NCI-H460 (cell line): ENCODE results near the gene ENC1. TPM values are rescaled to one million over a fixed set of nuclear protein-coding genes. Genes with fewer than 3 reads are reported as not detected.
"Not testable (repeated sequence)": the region's sequence is repeated elsewhere in the genome, so short reads cannot be mapped to it uniquely, and the experiment has no call there.

Experiments
- DNase-seq: peaks from one replicate; pipeline ENCODE4 v3.0.0-alpha.2; 2016; ENCODE audit warnings: low read depth; ENCODE audit errors: extremely low read depth
- polyA plus RNA-seq: library from polyadenylated mRNA; depleted of rRNA; stranded (reverse); fragments of >200 nt; gene quantifications from 2 replicates; pipeline ENCODE4 v1.2.3, GENCODE V29; 2014; cell fraction: nucleus; rRNA removed
- total RNA-seq: library from RNA; depleted of rRNA; stranded (reverse); fragments of >200 nt; shearing (Covaris generic); gene quantifications from 2 replicates; pipeline ENCODE4 v1.2.3, GENCODE V29; 2014; rRNA removed

Gene ENC1, protein sequence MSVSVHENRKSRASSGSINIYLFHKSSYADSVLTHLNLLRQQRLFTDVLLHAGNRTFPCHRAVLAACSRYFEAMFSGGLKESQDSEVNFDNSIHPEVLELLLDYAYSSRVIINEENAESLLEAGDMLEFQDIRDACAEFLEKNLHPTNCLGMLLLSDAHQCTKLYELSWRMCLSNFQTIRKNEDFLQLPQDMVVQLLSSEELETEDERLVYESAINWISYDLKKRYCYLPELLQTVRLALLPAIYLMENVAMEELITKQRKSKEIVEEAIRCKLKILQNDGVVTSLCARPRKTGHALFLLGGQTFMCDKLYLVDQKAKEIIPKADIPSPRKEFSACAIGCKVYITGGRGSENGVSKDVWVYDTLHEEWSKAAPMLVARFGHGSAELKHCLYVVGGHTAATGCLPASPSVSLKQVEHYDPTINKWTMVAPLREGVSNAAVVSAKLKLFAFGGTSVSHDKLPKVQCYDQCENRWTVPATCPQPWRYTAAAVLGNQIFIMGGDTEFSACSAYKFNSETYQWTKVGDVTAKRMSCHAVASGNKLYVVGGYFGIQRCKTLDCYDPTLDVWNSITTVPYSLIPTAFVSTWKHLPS
- 76.9 and 82.3 TPM in 2 replicates for total RNA-seq
- 33.6 and 38.7 TPM in 2 replicates for polyA plus RNA-seq

DNA sequence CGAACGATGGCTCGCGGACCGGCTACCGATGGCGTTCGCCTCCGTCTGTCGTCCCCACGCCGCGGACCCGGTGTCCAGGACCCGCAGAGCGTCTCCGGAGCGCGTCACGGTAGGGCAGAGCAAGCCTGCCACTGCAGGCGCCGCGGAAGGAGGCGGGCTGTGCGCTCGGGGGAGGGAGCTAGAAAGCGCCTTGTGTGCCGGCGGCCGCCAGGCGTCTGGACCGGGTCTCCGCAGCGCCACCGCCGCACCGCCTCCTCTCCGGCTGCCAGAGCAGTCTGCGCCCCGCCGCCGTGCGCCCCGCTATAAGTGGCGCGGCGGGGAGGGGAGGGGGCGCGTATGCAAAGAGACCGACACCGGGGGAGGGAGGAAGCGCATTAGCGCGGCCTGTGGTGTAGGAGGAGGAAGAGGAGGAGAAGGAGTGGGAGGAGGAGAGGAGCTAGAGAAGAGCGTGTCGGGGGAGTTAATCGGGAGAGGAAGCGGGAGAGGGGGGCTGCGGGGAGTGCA is at the start of gene ENC1:
Gene ENC1 (minus strand): TSS at position 279 of the 504 bp plus-strand sequence. CDS start 4,243 bp downstream, outside the sequence.
- DNase-seq, result peak; percentile 89

GRCh38 chr5:74686962-74687751 is 46.6 kb upstream of the ENC1 start:
- DNase-seq, result no peak

DNA sequence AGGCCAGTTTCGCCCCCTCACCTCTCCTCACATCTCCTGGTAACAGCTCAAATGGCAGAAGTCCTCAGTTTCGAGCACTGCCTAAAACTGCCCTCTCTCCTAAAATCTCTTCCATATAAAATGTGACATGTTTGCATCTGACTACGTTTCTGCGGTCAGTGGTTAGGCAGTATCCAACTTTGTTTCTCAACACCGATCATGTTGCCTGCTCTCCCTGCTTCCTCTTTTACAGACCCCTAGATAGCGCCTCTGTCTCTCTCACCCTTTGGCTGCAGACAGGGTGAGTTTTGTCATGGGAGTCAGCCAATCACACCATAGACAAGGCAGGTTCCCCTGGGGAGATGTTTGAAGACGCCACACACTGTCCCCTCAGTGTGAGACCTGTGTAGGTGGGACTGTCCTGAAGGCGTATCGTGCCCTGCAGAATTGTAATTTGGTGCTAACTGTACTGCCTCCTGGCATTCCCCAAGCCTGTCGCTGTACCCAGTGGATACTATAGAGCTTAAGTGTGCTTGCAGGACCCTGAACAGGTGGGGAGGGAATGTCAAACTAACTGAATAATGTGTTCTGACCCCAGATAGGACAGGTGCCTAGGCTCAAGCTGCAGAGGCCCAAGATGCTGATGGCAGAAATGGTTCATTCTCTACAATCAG is 45.6 kb upstream of the ENC1 start:
- no peak for DNase-seq

GRCh38 chr5:74684900-74685851 is 44.6 kb upstream of the ENC1 start, which contains the start of gene HEXB:
Gene HEXB, plus strand, starts transcription at chr5:74685233. Its CDS starts 28 bp downstream, at chr5:74685261.
- DNase-seq, result peak; percentile 83

GRCh38 chr5:74679966-74680365 is 39.4 kb upstream of the ENC1 start:
- no peak for DNase-seq

- DNase-seq, result not testable (repeated sequence)
Observed at GRCh38 chr5:74679300-74679699, 38.8 kb upstream of the ENC1 start.

DNA sequence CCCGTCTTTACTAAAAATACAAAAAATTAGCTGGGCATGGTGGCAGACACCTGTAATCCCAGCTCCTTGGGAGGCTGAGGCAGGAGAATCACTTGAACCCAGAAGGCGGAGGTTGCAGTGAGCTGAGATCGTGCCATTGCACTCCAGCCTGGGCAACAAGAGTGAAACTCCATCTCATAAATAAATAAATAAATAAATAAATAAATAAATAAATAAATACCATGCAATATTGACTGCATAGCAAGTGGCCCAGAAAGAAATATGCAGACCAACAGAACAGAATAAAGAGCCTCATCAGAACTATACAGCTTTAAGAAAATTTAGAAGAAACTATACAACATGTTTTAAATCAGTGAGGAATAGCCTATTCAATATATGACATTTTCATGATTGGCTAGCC is 37.6 kb upstream of the ENC1 start:
- DNase-seq, result not testable (repeated sequence)

- not testable (repeated sequence) for DNase-seq
Observed at GRCh38 chr5:74676466-74676865, 35.9 kb upstream of the ENC1 start.

DNA sequence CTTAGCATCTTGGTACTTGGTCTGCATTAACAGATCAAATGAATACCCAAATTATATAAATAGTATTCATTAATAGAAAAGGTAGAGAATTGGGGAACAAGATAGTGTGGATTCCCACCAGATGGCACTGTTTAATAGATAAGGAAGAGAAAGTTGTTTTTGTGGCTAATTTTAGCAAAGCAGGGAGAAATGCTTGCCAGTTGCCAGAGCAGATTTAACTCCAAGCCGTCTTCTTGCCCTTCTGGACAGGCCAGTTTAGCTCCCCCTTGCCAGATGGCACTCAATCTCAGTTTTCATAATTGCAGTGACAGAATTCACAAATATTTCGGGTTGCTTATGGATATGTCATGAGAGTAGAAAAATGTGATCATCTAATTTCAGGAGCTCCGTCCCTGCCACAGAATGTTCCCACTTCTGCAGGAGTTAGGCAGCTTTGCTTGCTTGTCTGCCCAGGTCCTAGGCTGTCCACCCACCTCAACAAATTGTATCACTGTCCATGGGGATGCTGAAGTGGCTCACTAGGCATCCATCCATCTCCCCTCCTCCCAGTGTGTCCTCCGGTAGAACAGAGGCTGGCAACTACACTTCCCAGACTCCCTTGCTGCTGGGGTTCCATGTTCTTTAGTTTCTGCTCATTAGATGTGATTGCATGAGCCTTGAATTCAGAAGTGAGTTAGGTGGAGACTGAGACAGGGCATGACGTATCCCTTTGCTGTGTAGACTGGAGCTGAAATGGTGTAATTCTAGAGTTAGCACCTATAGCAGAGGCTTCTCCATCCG is 32.7 kb upstream of the ENC1 start:
- peak; percentile 43 for DNase-seq

DNA sequence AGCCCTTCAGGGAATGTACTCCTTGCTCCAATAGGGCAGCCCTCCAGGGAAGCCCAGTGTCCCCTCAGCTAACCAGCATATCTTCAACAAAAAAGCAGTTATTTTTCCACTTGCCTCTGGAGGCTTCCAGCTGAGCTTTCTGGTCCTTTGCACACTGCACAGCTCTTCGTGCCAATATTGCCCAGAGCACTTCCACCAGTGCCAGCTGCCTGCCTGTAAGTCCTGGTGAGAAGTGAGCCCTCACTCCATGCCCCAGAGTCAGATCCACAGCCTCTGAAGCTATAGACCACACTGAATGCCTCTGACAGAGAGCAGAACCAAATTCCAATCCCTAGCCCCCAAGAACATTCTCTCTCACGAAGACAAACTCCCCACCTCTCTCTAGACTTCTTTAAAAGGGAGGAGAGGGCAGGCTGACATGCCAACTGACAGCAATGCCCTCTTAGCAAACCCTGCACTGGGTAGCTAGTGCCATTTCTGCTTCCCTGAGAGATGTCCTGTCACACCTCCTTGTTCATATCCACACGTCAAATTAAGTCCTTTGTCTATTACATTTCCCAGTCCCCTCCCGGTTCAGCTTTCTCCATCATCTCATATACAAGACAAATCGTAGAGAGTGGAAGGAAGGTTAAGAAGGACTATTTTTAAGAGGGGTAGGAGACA is 31.8 kb upstream of the ENC1 start:
- DNase-seq, result no peak

- no peak for DNase-seq
Observed at GRCh38 chr5:74670396-74671038, 30.0 kb upstream of the ENC1 start.

DNA sequence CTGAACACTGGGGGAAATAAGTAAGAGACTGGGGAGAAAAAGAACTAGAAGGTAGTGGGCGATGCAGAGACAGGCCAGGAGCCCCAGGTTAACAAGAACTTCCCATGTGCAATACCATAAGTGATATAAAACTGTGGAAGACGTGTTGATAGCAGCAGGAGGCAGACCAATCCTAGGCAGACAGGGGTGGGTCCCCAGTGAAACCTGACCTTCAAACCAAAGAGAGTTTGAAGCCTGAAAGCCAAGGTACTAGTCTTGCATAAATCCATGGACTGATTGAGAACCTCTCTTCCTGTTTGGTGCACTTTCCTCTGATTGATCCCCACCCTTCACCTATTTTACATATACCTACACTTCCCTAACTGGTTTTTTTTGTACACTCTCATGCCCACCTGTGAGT is 29.3 kb upstream of the ENC1 start:
- DNase-seq, result no peak

GRCh38 chr5:74667396-74667795 is 26.9 kb upstream of the ENC1 start:
- DNase-seq, result no peak

DNA sequence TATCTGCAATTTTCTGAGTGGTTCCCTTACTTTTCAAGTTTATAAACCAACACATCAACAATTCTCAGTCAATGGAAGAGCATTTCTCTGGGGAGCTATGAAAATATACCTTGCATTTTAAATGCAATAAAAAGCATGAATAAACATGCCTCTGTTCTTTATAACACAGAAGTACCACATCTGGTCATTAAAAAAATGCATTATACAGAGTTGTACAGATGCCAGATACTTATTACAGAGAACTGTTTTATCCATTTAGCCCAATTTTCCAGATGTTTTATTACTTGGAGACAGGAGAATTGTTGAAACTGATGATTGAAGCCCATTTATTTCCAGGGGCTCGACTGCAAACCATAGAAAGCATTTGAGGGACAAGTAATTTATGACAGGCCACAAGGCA is 25.3 kb upstream of the ENC1 start:
- no peak for DNase-seq

DNA sequence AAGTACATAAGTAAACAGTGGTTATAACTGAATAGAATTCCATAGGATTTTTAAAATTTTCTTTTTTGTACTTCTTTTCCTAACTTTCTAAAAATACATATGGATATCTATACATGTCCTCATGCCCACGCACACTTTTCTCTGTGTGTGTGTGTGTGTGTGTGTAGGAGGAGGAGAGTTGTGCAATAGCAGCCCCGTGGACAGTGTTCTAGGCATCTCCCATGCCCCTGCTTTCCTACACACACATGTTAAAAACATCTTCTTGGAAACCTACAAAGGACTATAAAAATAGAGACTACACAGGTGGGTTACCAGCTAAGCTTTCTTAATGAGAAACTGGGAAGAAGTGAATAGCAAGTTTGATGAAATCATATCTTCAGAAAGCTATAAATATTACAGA is 24.7 kb upstream of the ENC1 start:
- no peak for DNase-seq

DNA sequence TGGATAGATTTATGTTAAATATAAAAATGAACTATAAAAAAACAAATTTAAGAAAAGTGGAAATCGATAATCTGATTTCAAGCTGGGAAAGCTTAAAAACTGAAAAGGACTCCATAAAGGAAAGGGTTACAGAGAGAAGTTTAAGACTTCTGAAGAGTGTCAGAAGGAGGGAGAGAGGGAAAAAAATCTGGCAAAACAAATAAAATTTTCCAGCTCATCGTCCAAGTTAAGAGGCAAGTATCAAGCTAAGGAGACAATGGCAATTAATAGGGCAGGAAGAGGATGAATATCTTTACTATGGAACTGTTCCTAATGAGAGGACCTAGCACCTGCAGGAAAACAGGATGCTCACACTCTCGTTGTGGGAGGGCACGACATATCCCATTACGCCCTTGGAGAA is 24.0 kb upstream of the ENC1 start:
- DNase-seq, result no peak

- no peak for DNase-seq
Observed at GRCh38 chr5:74660873-74661272, 20.3 kb upstream of the ENC1 start.

DNA sequence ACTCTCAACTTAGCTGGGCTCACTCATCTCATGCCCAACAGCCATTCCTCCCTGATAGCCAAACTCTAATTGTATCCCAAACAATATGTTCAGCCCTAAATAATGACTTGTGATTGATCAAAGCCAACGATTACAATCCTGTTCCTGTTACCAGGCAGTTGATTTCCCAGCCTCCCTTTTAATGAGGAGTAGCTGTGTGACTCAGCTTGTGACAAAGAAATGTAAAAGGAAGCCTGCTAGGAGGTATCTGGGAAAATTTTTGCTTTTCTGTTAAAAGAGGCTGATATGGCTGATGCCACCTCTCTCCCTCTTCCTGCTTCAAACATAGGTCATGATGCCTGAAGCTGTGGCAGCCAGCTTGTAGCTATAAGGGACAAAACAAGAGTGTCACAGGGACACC is 19.6 kb upstream of the ENC1 start:
- no peak for DNase-seq
